Measurements from ENCODE around the gene LCMT1. TPM values are rescaled to one million over a fixed set of nuclear protein-coding genes. Genes with fewer than 3 reads are reported as not detected.
A peak's percentile ranks its signal among the peaks of the same experiment; 100 is the strongest.
"Not testable (repeated sequence)": the region's sequence is repeated elsewhere in the genome, so short reads cannot be mapped to it uniquely, and the experiment has no call there.

Gene LCMT1
- 66.2 TPM for polyA plus RNA-seq (2013, experiment 1 of 4)
- 83.1 TPM for polyA plus RNA-seq (2013, experiment 2 of 4)
- polyA plus RNA-seq (2013, experiment 3 of 4): 61.0 TPM
- polyA plus RNA-seq (2013, experiment 4 of 4): 67.6 TPM

- Histone ChIP-seq H3K4me3 (ENCODE audit: insufficient read depth, low read depth, low read length) (peak within 1 kb of the TSS; percentile 52), H3K27me3 (ENCODE audit: control insufficient read depth, insufficient read depth, low read length, poor library complexity, severe bottlenecking) (peaks cover 7% of the 10 kb centered on the region), H3K9me3 (ENCODE audit: control insufficient read depth, low read length) (no peaks in the 10 kb centered on the region), H3K27ac (ENCODE audit: insufficient read depth, low read depth, low read length, poor library complexity, severe bottlenecking) (no peak within 1 kb of the TSS), H3K36me3 (ENCODE audit: control insufficient read depth, insufficient read depth, low read length) (no peaks in the 10 kb centered on the region), H3K4me1 (ENCODE audit: control insufficient read depth, insufficient read depth, low read length) (no peaks in the 10 kb centered on the region)
- WGBS, 2 experiments: 0% methylated on average over 55 of the region's 55 CpGs
Measured at GRCh38 chr16:25111403-25112166, at the start of gene LCMT1. Gene LCMT1 (plus strand): TSS chr16:25111742. CDS start chr16:25111884, 142 bp downstream.

DNA sequence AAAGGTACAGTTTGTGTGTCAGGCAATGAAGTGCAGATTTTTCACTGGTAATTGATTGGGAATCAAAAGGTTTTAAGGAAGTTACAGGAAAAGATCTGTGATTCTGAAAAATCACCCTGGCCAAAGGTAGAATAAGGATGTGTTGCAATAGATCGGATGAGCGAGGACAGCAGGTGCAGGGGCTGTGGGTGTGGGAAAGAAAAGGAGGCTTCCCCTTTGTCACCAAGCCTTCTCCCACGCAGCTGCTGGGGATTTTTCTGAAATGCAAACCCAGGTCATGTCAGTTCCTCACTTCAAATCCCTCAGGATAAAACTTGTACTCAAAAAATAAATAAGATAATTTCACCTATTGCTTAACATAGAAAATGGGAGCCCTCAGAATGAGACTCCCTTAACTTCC is 48.4 kb upstream of the LCMT1 start:
- no peaks in the 10 kb centered on the region for H3K4me1 ChIP-seq (ENCODE audit: control insufficient read depth, insufficient read depth, low read length)
- H3K36me3 ChIP-seq (ENCODE audit: control insufficient read depth, insufficient read depth, low read length): no peaks in the 10 kb centered on the region
- H3K27ac ChIP-seq (ENCODE audit: insufficient read depth, low read depth, low read length, poor library complexity, severe bottlenecking): no peak overlapping the region
- H3K4me3 ChIP-seq (ENCODE audit: insufficient read depth, low read depth, low read length): no peak overlapping the region
- 89 to 95% methylated on average over 2 to 3 of the region's 3 CpGs for WGBS, 2 experiments
- H3K27me3 ChIP-seq (ENCODE audit: control insufficient read depth, insufficient read depth, low read length, poor library complexity, severe bottlenecking): peaks cover 9% of the 10 kb centered on the region
- no peaks in the 10 kb centered on the region for H3K9me3 ChIP-seq (ENCODE audit: control insufficient read depth, low read length)

- Histone ChIP-seq H3K9me3 (ENCODE audit: control insufficient read depth, low read length) (no peaks in the 10 kb centered on the region), H3K36me3 (ENCODE audit: control insufficient read depth, insufficient read depth, low read length) (no peaks in the 10 kb centered on the region), H3K4me1 (ENCODE audit: control insufficient read depth, insufficient read depth, low read length) (no peaks in the 10 kb centered on the region), H3K27ac (ENCODE audit: insufficient read depth, low read depth, low read length, poor library complexity, severe bottlenecking) (no peak overlapping the region), H3K4me3 (ENCODE audit: insufficient read depth, low read depth, low read length) (no peak overlapping the region), H3K27me3 (ENCODE audit: control insufficient read depth, insufficient read depth, low read length, poor library complexity, severe bottlenecking) (peaks cover 16% of the 10 kb centered on the region)
- WGBS, 2 experiments: 91 to 93% methylated on average over 6 of the region's 6 CpGs
Measured at GRCh38 chr16:25063865-25064264, 47.7 kb upstream of the LCMT1 start.

GRCh38 chr16:25064281-25064680 is 47.3 kb upstream of the LCMT1 start:
- H3K36me3 ChIP-seq (ENCODE audit: control insufficient read depth, insufficient read depth, low read length); H3K4me3 ChIP-seq (ENCODE audit: insufficient read depth, low read depth, low read length); H3K9me3 ChIP-seq (ENCODE audit: control insufficient read depth, low read length); H3K4me1 ChIP-seq (ENCODE audit: control insufficient read depth, insufficient read depth, low read length); H3K27ac ChIP-seq (ENCODE audit: insufficient read depth, low read depth, low read length, poor library complexity, severe bottlenecking): not testable (repeated sequence)
- WGBS, 2 experiments: 85 to 88% methylated on average over 1 of the region's 1 CpG
- peaks cover 16% of the 10 kb centered on the region for H3K27me3 ChIP-seq (ENCODE audit: control insufficient read depth, insufficient read depth, low read length, poor library complexity, severe bottlenecking)

- H3K36me3 ChIP-seq (ENCODE audit: control insufficient read depth, insufficient read depth, low read length): no peaks in the 10 kb centered on the region
- H3K27ac ChIP-seq (ENCODE audit: insufficient read depth, low read depth, low read length, poor library complexity, severe bottlenecking): no peak overlapping the region
- peaks cover 22% of the 10 kb centered on the region for H3K27me3 ChIP-seq (ENCODE audit: control insufficient read depth, insufficient read depth, low read length, poor library complexity, severe bottlenecking)
- H3K9me3 ChIP-seq (ENCODE audit: control insufficient read depth, low read length): no peaks in the 10 kb centered on the region
- H3K4me3 ChIP-seq (ENCODE audit: insufficient read depth, low read depth, low read length): no peak overlapping the region
- H3K4me1 ChIP-seq (ENCODE audit: control insufficient read depth, insufficient read depth, low read length): no peaks in the 10 kb centered on the region
- 82 to 84% methylated on average over 6 of the region's 6 CpGs for WGBS, 2 experiments
Measured at GRCh38 chr16:25064937-25065336, 46.6 kb upstream of the LCMT1 start.

GRCh38 chr16:25065899-25066298 is 45.6 kb upstream of the LCMT1 start:
- Histone ChIP-seq H3K36me3 (ENCODE audit: control insufficient read depth, insufficient read depth, low read length) (no peaks in the 10 kb centered on the region), H3K9me3 (ENCODE audit: control insufficient read depth, low read length) (no peaks in the 10 kb centered on the region), H3K4me1 (ENCODE audit: control insufficient read depth, insufficient read depth, low read length) (no peaks in the 10 kb centered on the region), H3K4me3 (ENCODE audit: insufficient read depth, low read depth, low read length) (no peak overlapping the region), H3K27me3 (ENCODE audit: control insufficient read depth, insufficient read depth, low read length, poor library complexity, severe bottlenecking) (peaks cover 30% of the 10 kb centered on the region), H3K27ac (ENCODE audit: insufficient read depth, low read depth, low read length, poor library complexity, severe bottlenecking) (no peak overlapping the region)
- 89% methylated on average over 8 of the region's 8 CpGs for WGBS, 2 experiments

- WGBS, 2 experiments: 62% methylated on average over 16 of the region's 16 CpGs
- Histone ChIP-seq H3K27ac (ENCODE audit: insufficient read depth, low read depth, low read length, poor library complexity, severe bottlenecking) (no peak overlapping the region), H3K4me3 (ENCODE audit: insufficient read depth, low read depth, low read length) (peak overlapping the region; percentile 58)
Measured at GRCh38 chr16:25066426-25066746, 45.2 kb upstream of the LCMT1 start.

GRCh38 chr16:25066747-25067631 is 44.6 kb upstream of the LCMT1 start:
- no peaks in the 10 kb centered on the region for H3K36me3 ChIP-seq (ENCODE audit: control insufficient read depth, insufficient read depth, low read length)
- H3K9me3 ChIP-seq (ENCODE audit: control insufficient read depth, low read length): no peaks in the 10 kb centered on the region
- H3K4me3 ChIP-seq (ENCODE audit: insufficient read depth, low read depth, low read length): peak overlapping the region; percentile 58
- no peaks in the 10 kb centered on the region for H3K4me1 ChIP-seq (ENCODE audit: control insufficient read depth, insufficient read depth, low read length)
- no peak overlapping the region for H3K27ac ChIP-seq (ENCODE audit: insufficient read depth, low read depth, low read length, poor library complexity, severe bottlenecking)
- H3K27me3 ChIP-seq (ENCODE audit: control insufficient read depth, insufficient read depth, low read length, poor library complexity, severe bottlenecking): peaks cover 30% of the 10 kb centered on the region
- WGBS, 2 experiments: 7 to 8% methylated on average over 63 of the region's 63 CpGs

More at GRCh38 chr16:25066426-25066746, 45.2 kb upstream of the LCMT1 start:
- Histone ChIP-seq H3K9me3 (ENCODE audit: control insufficient read depth, low read length) (no peaks in the 10 kb centered on the region), H3K36me3 (ENCODE audit: control insufficient read depth, insufficient read depth, low read length) (no peaks in the 10 kb centered on the region), H3K27me3 (ENCODE audit: control insufficient read depth, insufficient read depth, low read length, poor library complexity, severe bottlenecking) (peaks cover 30% of the 10 kb centered on the region), H3K4me1 (ENCODE audit: control insufficient read depth, insufficient read depth, low read length) (no peaks in the 10 kb centered on the region)

- H3K27me3 ChIP-seq (ENCODE audit: control insufficient read depth, insufficient read depth, low read length, poor library complexity, severe bottlenecking): peaks cover 14% of the 10 kb centered on the region
- H3K36me3 ChIP-seq (ENCODE audit: control insufficient read depth, insufficient read depth, low read length): no peaks in the 10 kb centered on the region
- no peak overlapping the region for H3K27ac ChIP-seq (ENCODE audit: insufficient read depth, low read depth, low read length, poor library complexity, severe bottlenecking)
- WGBS, 2 experiments: 94% methylated on average over 2 of the region's 2 CpGs
- no peaks in the 10 kb centered on the region for H3K4me1 ChIP-seq (ENCODE audit: control insufficient read depth, insufficient read depth, low read length)
- no peak overlapping the region for H3K4me3 ChIP-seq (ENCODE audit: insufficient read depth, low read depth, low read length)
- H3K9me3 ChIP-seq (ENCODE audit: control insufficient read depth, low read length): no peaks in the 10 kb centered on the region
Measured at GRCh38 chr16:25073854-25074253, 37.7 kb upstream of the LCMT1 start.

GRCh38 chr16:25078386-25078978 is 33.1 kb upstream of the LCMT1 start:
- H3K9me3 ChIP-seq (ENCODE audit: control insufficient read depth, low read length): no peaks in the 10 kb centered on the region

More at GRCh38 chr16:25078386-25078978, 33.1 kb upstream of the LCMT1 start:
- no peaks in the 10 kb centered on the region for H3K36me3 ChIP-seq (ENCODE audit: control insufficient read depth, insufficient read depth, low read length)
- H3K27me3 ChIP-seq (ENCODE audit: control insufficient read depth, insufficient read depth, low read length, poor library complexity, severe bottlenecking): no peaks in the 10 kb centered on the region
- H3K27ac ChIP-seq (ENCODE audit: insufficient read depth, low read depth, low read length, poor library complexity, severe bottlenecking): no peak overlapping the region
- H3K4me1 ChIP-seq (ENCODE audit: control insufficient read depth, insufficient read depth, low read length): no peaks in the 10 kb centered on the region
- 87 to 100% methylated on average over 1 of the region's 2 CpGs for WGBS, 2 experiments
- H3K4me3 ChIP-seq (ENCODE audit: insufficient read depth, low read depth, low read length): no peak overlapping the region
